ENCODE results near the gene RASGRP4.
"Not testable (repeated sequence)": the region's sequence is repeated elsewhere in the genome, so short reads cannot be mapped to it uniquely, and the experiment has no call there.

Gene RASGRP4

DNA sequence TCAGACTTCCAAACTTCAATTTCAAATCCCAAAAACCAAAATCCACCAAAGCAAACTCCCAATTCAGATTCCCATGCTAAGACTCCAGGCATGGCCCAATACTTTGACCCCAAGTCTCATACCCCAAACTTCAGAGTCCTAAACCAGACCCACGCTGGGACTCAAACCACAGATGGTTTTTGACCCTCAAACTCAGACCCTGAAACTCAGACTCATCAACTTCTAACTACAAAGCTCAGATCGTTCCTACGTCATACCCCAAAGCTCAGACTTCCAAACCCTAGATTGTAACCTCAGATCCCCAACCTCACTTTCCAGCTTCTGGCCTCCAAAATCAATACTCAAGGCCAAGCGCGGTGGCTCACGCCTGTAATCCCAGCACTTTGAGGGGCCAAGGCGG is 19.3 kb upstream of the RASGRP4 start:
- no peak for DNase-seq

GRCh38 chr19:38444026-38444425 is 18.0 kb upstream of the RASGRP4 start:
- no peak for DNase-seq

GRCh38 chr19:38443458-38443999 is 17.5 kb upstream of the RASGRP4 start:
- no peak for DNase-seq

DNA sequence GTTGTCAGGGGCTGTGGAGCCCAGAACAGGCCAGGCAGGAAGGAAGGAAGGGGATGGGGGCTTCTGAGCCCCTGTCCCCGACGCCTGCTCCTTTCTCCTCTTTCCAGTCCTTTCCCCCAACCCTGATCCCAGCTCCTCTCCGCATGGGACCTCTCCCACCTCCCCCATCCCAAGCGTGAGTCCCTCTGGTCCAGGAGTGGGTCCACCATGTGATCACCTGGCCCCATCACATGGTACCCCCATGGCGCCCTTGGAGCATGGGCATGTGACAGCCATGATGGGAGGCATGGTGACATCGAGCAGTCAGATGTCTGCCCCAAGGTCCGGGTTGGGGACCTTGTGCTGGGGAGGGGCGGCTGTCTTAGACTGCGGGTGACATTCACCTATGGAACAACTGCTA is 16.7 kb upstream of the RASGRP4 start:
- no peak for DNase-seq

GRCh38 chr19:38441657-38442348 is 15.8 kb upstream of the RASGRP4 start:
- DNase-seq: no peak

DNA sequence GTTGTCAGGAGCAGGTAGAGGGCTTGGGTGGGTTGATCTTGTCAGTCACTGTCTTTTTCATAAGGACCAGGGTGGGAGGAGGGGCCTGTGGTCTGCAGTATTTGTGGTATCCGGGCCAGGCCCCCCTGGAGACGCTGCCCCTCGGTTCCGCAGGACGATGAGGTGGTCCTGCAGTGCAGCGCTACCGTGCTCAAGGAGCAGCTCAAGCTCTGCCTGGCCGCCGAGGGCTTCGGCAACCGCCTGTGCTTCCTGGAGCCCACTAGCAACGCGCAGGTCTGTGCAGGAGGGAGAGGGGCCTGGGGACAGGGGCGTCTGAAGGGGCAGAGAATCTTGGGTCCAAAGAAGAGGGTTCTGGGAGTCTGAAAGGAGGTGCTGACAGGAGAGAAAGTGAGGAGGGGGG is 14.6 kb upstream of the RASGRP4 start:
- no peak for DNase-seq

- DNase-seq: no peak
Measured at GRCh38 chr19:38437917-38438316, 11.9 kb upstream of the RASGRP4 start.

DNA sequence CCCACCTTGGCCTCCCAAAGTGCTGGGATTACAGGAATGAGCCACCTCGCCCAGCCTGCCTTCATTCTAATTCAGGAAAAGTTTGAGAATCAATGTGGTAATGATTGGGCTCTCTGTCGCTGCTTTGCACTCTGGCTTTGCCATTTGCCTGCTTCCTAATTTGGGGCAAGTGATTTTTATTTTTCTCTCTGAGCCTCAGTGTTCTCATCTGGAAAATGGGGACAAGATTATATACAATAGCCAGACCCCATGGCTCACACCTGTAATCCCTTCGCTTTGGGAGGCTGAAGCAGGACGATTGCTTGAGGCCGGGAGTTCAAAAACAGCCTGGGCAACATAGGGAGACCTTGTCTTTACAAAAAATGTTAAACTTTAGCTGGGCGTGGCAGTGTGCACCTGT is 11.3 kb upstream of the RASGRP4 start:
- DNase-seq: no peak

GRCh38 chr19:38434549-38435051 is 8.6 kb upstream of the RASGRP4 start:
- no peak for DNase-seq

DNA sequence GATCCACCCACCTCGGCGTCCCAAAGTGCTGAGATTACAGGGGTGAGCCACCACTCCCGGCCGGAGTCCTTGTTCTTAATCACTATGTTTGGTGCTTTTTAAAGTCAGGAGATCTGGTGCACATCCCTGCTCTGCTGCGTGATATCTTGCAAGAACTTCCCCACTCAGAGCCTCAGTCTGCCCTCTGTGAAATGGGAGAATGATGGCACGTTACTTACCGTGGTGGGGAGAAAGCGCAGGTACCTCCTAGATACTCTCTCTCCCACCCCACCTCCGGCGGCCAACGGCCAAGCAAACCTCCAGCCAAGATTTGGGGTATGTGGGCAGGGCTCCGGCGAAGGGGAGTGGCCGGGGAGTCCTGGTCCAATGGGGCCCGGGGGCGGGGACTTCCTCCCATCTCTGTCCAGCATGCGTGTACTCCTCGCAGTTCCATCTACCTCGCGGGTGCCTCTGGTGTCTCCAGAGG is 7.3 kb upstream of the RASGRP4 start, which contains the start of gene RYR1:
Gene RYR1, plus strand, starts transcription at position 424 of the 466 bp plus-strand sequence. CDS start 139 bp downstream, outside the sequence.
- DNase-seq: no peak

- DNase-seq: no peak
Measured at GRCh38 chr19:38430931-38431330, 4.9 kb upstream of the RASGRP4 start.

- no peak for DNase-seq
Measured at GRCh38 chr19:38429811-38430156, 3.8 kb upstream of the RASGRP4 start.

DNA sequence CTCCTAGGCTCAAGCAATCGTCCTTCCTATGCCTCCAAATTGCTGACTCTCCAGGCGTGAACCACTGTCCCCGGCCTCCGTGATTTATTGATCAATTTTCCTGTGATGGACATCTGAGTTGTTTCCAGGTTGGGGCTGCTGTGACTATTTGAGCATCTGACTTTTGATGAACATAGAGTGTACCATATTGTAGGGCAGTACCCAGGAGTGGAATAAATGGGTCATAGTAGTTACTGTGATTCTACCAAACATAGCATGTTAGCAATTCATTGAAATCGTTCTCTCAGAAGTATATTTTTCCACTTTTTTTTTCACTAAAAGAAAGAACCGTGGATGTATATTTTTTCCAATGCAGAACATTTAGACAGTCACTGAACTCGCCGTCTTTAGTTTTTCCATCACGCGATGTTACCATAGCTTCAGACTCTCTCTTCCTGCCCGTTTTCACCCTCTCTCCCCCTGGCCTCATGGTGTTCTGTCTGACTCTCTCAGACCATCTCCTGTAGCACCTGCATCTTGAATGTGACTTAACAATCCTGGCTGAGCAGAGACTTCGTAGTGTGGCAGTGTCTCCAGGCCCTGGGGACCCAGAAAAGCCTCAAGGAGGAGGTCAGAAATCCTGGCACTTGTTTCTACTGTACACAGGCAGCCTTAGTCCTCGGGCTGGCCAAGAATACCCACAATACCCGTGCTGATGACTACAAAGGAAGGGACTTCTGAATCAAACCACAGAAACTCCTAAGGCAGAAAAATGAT is 3.2 kb upstream of the RASGRP4 start:
- DNase-seq: no peak

- not testable (repeated sequence) for DNase-seq
Measured at GRCh38 chr19:38427035-38427677, 1.1 kb upstream of the RASGRP4 start.

DNA sequence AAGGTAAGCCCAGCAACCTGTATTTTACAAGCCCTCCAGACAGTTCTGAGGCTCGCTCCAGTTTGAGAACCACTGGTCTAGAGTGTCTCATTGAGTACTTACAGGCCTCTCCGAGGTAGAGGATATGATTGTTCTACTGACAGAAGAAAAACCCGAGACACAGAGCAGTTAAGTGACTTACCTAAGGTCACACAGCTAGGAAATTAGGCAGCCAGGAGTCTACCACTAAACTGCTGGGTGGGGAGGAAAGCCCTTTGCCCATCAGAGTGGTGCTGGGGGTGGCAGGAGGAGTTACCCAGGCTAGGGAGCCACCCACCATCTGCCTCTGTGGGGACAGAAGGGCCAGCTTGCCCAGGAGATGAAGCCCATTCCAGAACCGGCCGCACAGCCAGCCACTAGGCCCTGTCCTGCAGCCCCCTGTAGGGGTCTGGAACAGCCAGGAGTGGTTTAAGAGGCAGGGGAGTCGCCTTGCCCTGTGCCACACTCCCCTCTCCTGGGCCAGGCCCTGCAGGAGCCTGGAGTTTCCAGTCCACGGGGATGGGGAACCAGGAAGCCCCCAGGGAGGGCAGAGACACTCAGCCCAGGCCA is 703 bp downstream of the RASGRP4 start:
- DNase-seq: no peak

GRCh38 chr19:38424272-38424671 is 1.7 kb downstream of the RASGRP4 start:
- DNase-seq: no peak

DNA sequence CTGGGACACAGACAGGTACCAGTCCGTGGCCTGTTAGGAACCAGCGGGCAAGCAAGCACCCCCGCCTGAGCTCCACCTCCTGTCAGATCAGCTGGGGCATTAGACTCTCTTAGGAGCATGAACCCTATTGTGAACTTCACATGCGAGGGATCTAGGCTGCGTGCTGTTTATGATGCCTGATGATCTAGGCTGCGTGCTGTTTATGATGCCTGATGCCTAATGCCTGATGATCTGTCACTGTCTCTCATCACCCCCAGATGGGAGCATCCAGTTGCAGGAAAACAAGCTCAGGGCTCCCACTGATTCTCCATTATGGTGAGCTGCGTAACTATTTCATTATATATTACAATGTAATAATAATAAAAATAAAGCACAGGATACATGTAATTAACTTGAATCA is 3.6 kb downstream of the RASGRP4 start:
- no peak for DNase-seq

GRCh38 chr19:38421856-38422255 is 4.2 kb downstream of the RASGRP4 start:
- DNase-seq: no peak

- DNase-seq: no peak
Measured at GRCh38 chr19:38420935-38421334, 5.1 kb downstream of the RASGRP4 start.

DNA sequence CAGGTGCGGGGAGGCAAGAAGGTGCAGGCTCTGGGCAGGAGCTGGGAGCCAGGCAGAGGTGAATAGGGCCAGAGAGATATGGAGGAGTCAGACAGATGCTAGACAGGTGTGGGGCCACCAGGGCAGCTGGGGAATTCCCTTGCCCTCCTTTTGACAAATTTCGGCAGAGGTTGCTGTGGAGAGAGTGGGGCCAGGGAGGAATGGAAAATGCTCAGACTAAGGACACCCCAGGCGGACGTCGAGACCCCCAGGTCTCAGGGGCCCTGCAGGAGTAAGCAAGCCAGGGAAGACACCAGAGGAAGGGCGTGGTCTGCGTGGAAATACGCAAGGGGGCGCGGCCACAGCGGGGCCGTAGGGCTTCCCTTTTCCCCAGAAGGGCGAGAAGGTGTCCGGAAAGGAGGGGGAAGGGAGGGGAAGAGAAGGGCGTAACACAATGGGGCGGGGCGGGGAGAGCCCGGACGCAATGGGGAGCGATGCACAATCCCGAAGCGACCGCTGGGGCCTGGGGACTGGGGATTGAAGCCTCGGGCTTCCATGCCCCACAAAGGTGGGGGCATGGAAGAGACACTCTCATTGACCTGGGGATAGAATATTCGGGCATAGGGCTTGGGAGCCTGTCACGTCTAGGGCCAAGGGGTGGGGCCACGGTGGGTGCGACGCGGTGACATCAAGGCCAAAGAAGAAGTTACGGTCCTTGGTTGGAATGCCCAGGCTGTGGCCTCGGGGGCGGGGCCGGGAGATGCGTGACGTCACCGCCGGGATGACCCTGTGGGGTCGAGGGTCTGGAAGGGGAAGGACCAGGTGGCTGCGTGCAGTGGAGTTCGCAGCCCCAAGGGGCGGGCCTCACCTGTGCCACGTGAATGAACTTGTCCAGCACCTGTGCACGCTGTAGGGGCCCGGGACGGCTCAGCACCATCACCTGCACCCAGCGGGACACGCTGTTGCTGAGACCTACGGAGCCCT is 8.2 kb downstream of the RASGRP4 start:
- DNase-seq: no peak

DNA sequence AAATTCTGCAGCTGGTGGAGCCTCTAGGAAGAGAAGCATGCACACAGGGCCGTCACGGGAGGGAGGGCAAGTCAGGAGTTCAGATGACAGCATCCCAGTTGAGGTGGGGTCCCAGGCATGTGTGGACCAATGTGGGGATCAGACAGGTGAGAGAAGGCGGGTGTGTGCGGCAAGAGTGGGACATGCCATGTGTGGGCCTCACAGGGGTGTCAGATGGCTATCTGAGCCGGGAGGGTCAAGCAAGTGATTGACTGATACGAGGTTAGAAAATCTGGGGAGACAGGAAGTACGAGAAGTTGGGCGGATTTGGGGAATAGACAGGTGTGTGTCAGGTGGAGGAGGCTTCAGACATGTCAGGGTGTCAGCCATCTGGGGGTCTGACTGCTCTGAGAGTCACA is 8.9 kb downstream of the RASGRP4 start:
- DNase-seq: no peak

GRCh38 chr19:38413416-38413815 is 12.6 kb downstream of the RASGRP4 start:
- DNase-seq: no peak

Measured in NCI-H187 (cell line).